HG02884 (cell line): ENCODE measurements around the gene ZRANB3.

Experiments used
- ATAC-seq: cut with Tn5 transposase; IDR thresholded peaks from one replicate; pipeline ENCODE4 v1.9.1; 2021; ENCODE audit warnings: mild to moderate bottlenecking, moderate library complexity; ENCODE audit not compliant: unreplicated experiment

Gene ZRANB3

DNA sequence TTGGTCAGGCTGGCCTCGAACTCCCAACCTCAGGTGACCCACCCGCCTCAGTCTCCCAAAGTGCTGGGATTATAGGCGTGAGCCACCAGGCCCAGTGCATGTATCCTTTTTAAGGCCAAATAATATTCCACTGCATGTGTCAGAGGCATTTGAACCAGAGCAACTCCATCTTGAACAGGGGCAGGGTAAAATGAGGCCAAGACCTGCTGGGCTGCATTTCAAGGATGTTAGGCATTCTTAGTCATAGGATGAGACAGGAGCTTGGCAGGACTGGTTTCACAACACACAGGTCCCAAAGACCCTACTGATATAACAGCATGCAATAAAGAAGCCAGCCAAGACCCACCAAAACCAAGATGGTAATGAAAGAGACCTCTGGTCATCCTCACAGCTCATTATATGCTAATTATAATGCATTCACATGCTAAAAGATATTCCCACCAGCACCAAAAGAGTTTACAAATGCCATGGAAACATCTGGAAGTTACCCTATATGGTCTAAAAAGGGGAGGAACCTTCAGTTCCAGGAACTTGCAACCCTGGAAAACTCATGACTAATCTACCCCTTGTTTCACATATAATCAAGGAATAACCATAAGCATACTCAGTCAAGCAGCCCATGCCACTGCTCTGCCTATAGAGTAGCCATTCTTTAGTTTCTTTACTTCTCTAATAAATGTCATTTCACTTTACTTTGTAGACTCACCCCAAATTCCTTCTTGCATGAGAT lies 274.3 kb downstream of the ZRANB3 start:
- no peak for ATAC-seq

DNA sequence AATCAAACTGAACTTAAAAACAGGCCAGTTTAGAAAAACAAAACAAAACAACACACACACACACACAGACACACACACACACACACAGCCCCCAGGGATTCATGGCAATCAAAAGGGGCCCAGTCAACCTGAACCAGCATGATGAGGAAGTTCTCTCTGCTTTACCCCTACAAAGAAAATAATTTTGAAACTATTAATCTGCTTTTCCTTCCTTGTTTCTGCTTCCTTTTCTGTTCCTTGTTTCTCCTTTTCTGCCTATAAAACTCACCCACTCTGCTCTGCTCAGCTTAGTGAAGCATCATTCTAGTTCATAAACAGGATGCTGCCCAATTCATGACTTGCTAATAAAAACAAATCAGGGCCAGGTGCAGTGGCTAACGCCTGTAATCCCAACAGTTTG lies 275.8 kb downstream of the ZRANB3 start:
- no peak for ATAC-seq

- no peak for ATAC-seq
Measured at GRCh38 chr2:135252805-135253458, 278.1 kb downstream of the ZRANB3 start.

DNA sequence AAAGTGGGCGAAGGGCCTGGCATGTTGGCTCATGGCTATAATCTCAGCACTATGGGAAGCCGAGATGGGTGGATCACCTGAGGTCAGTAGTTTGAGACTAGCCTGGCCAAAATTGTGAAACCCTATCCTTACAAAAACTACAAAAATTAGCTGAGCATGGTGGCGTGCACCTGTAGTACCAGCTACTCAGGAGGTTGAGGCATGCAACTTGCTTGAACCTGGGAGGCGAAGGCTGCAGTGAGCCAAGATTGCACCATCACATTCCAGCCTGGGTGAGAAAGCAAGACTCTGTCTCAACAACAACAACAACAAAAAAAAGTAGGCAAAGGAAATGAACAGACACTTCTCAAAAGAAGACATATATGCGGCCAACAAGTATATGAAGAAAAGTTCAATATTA lies 282.4 kb downstream of the ZRANB3 start:
- no peak for ATAC-seq

DNA sequence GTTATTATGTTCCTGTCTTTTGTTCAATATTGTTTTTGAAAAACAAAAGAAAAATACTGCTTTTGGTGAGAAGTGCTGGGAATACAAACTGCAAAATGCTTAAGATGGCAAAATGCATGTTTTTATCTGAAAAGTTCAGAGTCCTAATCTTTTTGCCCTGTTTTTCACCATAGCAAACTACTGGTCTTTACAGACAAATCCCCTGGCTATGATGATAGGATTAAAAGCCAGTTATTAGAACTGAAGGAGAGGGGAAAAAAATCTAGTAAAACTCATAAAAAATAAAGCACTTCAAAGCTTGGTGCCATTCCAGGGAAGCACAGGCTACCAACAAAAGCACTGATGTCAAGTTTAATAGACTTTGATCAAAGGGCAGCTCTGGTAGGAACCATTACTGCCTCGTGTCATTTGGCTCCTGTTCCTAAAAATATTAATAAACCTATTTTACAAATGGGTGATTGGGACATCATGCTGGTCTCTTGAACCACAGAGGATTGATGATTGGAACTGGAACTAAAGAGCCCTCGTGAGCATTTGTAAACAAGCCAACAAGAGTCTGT lies 284.2 kb downstream of the ZRANB3 start:
- ATAC-seq: no peak

DNA sequence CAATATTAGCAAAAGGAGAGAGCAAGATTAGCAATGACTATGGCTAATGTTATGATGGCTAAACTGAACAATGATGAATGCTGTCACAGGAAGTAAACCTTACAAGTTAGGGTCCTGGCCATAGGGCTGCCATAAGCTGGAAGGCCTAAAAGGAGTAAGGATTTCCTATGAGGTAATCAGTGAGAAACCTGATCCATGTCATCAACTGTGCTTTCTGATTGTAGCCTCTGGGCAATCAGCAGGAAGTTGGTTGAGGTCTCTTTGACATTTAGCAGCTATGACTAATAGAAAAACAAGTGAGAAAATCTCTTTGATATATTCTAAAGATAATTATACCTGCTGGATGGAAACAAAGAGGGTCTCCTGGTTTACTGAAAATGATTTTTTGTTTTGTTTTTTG lies 285.9 kb downstream of the ZRANB3 start:
- ATAC-seq: no peak

DNA sequence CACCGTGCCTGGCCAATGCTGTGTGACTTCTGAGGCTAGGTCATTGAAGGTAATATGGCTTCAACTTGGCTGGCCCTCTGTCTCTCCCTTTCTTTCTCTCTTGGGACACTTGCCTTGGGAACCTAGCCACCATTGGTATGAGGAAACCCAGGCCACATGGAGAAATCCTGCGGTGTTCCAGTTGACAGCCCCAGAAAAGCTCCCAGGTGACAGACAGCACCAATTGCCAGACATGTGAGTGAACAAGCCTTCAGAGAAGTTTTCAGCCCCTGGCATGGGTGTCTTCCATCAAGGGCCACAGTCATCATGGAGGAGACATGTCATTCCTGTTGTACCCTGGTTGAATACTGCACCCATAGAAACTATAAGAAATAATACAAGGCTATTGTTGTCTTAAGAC lies 292.4 kb downstream of the ZRANB3 start:
- no peak for ATAC-seq

- ATAC-seq: no peak
Measured at GRCh38 chr2:135230150-135230549, 300.9 kb downstream of the ZRANB3 start.

DNA sequence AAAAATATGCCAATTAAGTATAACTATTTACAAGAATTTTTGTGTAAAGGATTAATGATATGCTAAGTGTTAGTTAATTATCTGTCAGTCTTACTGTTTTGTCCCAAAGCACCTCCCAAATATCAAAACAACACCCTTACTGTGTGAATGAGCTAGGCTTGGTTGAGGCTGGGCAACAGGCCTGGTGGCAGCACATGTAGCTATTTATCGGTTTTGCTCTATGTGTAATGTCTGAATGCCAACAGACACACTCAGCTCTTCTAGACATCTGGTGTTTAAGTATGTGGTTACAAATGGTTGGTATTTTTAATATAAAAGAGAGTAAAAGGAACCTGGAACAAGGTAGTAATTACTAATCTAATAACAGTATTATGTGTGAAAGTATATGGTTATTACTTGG lies 303.6 kb downstream of the ZRANB3 start:
- no peak for ATAC-seq

DNA sequence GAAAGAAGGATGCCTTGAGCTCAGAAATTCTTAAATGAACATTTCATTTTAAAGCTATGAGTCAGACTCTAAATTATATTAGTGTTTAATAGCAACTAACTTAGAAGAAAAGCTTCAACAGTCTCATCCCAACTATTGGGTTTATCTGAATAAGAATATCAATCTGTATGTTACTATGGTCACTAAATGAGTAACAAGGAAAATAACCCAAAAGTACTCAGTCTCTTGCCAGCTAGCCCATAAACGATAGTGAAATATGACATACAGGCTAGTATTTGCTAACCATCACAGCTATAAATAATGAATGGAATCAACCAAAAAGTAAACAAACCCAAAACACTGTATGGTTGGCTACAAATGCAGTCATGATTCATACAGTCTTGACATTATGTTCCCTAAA lies 304.1 kb downstream of the ZRANB3 start:
- ATAC-seq: no peak

DNA sequence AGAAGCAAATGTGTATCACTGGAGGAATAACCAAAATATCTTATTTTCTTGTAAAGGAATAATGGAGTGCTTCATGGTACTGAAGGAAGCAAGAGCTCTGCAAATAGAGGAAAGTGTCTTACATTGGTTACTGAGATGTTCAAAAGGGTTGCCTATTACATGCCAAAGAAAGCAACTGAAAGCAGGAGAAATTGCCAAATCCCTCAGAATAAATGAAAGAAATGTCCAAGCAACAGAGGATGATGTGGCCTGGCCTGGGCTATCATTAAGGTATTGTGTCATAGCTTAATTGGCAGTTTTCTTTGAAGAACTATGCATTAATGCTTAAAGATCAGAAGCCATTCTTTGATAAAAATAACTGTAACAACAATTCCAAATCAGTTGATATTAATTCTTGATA lies 305.2 kb downstream of the ZRANB3 start:
- ATAC-seq: no peak

DNA sequence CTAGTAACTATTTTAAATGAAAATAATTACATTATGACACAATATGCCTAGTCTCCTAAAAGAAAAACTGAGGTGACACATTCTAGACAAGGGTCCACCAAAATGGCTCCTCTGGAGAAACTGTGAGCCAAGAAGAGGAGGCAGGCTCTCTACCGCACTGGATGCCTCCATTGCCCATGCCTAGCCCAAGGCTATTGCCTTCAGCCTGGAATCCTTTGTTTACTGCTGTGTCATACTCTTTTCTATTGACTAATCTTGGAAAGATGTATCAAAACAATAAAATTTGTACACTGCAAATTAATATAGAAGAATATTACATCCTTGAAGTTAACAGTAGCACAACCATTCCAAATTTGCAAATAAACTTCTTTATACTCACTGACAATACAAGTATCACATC lies 311.8 kb downstream of the ZRANB3 start:
- ATAC-seq: no peak

- no peak for ATAC-seq
Measured at GRCh38 chr2:135218426-135218825, 312.6 kb downstream of the ZRANB3 start.

GRCh38 chr2:135212757-135213156 lies 318.3 kb downstream of the ZRANB3 start:
- ATAC-seq: no peak

DNA sequence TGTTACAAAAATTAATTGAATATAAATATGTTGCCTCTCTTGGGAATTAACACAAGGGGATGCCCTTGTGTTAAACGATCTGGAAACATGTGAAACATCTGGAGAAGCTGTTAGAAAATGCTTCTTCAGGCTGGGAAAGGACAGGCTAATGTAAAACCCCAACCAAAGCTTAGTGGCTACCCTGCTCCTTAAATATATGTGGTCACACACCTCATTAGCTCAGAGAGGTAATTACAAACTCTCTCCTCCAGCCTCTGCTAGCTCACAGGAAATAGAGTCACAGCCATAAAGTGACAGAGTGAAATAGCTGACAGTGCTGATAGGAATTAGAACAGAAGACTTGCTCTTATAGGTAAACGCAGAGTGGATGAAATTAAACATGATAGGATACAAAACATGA lies 323.0 kb downstream of the ZRANB3 start:
- ATAC-seq: no peak

- no peak for ATAC-seq
Measured at GRCh38 chr2:135203944-135204343, 327.1 kb downstream of the ZRANB3 start.

- no peak for ATAC-seq
Measured at GRCh38 chr2:135202751-135203150, 328.3 kb downstream of the ZRANB3 start.

DNA sequence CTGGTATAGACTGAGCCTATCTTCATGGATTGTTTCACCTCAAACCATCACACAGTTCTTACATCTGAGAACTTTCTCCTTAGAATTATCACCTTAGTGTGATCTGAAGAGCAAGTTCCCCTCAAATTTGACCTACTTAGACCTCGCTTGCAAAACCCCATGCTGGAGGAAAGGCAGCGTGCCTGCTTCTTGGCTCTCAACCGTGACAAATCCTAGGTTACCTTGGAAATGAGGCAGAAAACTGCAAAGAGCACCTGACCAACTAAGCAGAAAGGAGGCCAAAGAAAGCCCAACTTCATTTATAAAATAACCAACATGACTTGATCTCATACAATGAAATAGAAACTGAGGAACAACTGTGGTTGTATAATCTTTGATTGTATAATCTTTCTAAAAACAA lies 332.5 kb downstream of the ZRANB3 start:
- no peak for ATAC-seq

GRCh38 chr2:135190799-135191198 lies 340.2 kb downstream of the ZRANB3 start:
- no peak for ATAC-seq

- no peak for ATAC-seq
Measured at GRCh38 chr2:135189148-135189547, 341.9 kb downstream of the ZRANB3 start.

DNA sequence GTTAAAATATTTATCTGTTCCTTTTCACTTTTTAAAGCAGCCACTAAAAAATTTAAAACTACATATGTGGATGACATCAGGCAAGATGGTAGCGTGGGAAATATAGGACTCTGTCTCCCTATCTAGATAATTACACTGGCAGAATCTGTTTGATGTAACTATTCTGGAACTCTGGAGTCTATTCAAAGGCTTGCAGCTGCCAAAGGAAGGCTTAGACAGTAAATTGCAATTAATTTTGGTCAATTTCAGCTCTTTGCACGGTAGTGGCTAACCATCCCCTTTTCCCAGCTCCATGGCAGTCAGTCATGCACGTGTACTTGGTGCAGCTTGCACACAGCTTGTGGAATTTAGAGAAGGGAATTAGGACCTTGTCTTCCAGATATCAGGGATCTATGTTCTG lies 343.7 kb downstream of the ZRANB3 start:
- no peak for ATAC-seq

DNA sequence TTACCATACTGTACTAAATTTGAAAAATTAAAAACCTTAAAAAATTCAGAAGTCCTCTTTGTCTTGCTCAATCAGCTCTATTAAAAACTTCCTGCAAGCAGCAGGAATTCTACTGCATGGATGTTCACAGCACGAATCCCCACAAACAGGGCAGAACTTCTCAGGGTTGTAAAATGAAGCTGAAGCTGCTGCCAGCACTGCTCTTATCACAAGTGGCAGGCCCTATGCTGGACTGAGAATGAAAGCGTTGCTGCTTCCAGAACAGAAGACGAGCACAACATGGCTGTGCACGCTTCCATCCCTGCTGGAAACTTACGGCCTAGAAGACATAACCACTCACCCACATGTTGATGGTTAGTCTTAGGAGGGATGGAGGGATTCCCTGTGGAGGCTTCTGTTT lies 345.0 kb downstream of the ZRANB3 start:
- ATAC-seq: no peak
